Stomach (tissue), 19 donors: ENCODE measurements around the gene MMP13. TPM values are rescaled to one million over a fixed set of nuclear protein-coding genes. Genes with fewer than 3 reads are reported as not detected.
"Not testable (repeated sequence)": the region's sequence is repeated elsewhere in the genome, so short reads cannot be mapped to it uniquely, and the experiment has no call there.

Source experiments
- DNase-seq, 2 donors: peaks; one replicate each; pipeline versions ENCODE4 v3.0.0 to v3.0.0-alpha.2; 2013 to 2019
- H3K27ac ChIP-seq, 5 donors: fragments of 200-600 bp in 4 of 5; sonication (generic) in 4 of 5; one replicate each; pipeline ENCODE4 v1.5.1; 2013 to 2019; ENCODE audit warnings: mild to moderate bottlenecking in 1 of 5, moderate library complexity in 1 of 5
- H3K27me3 ChIP-seq, 3 donors: fragments of 200-600 bp; sonication (generic); one replicate each; pipeline ENCODE4 v1.5.1; 2017 to 2019; ENCODE audit warnings: mixed run types in 1 of 3
- H3K36me3 ChIP-seq, 4 donors: fragments of 200-600 bp; sonication (generic); 1 replicate in 3 of 4; 2 replicates in 1 of 4; pipeline ENCODE4 v1.5.1; 2016 to 2019
- H3K4me1 ChIP-seq, 4 donors: fragments of 200-600 bp; sonication (generic); one replicate each; pipeline ENCODE4 v1.5.1; 2016 to 2019
- H3K4me3 ChIP-seq, 4 donors: fragments of 200-600 bp; sonication (generic) in 3 of 4; one replicate each; pipeline ENCODE4 v1.5.1; 2016 to 2019; ENCODE audit warnings: mild to moderate bottlenecking in 1 of 4
- H3K9me3 ChIP-seq, 4 donors: fragments of 200-600 bp; sonication (generic); one replicate each; pipeline ENCODE4 v1.5.1; 2016 to 2019
- CTCF ChIP-seq, 7 experiments: fragments of 450-650 bp in 4 of 7; fragments of 200-600 bp in 3 of 7; sonication (generic) in 3 of 7; IDR thresholded peaks; one replicate each; pipeline ENCODE4 v1.5.1; 2016 to 2019; ENCODE audit warnings: antibody characterized with exemption in 7 of 7, control low read depth in 2 of 7, mild to moderate bottlenecking in 1 of 7
- EP300 ChIP-seq: sonication (generic); formaldehyde crosslinking; IDR thresholded peaks from one replicate; pipeline ENCODE4 v1.6.1; 2017; ENCODE audit warnings: antibody characterized with exemption
- POLR2A ChIP-seq, 4 donors: fragments of 450-650 bp; IDR thresholded peaks; one replicate each; pipeline ENCODE4 v1.6.1; 2016; ENCODE audit warnings: antibody characterized with exemption in 4 of 4, control low read depth in 2 of 4, mild to moderate bottlenecking in 1 of 4, moderate library complexity in 1 of 4
- POLR2AphosphoS5 ChIP-seq, 3 donors: sonication (generic); formaldehyde crosslinking; IDR thresholded peaks; one replicate each; pipeline ENCODE4 v1.6.1; 2016; ENCODE audit warnings: antibody characterized with exemption in 3 of 3
- WGBS, 5 donors: extraction: QIAGEN DNeasy Blood & Tissue Kit in 3 of 5; methylation state at CpG; one replicate each; pipeline versions ENCODE4 v1.1.5 to v1.1.7; 2013 to 2018; 5-methylcytosine and 5-hydroxymethylcytosine counted together
- intact Hi-C: fragments of 100-400 bp; cut with DNase I; formaldehyde crosslinking; loops from one replicate; pipeline ENCODE4 v1.15.1; 2023; ENCODE audit warnings: low total_unique reads
- long read RNA-seq, 10 donors: transcript quantifications; one replicate each; lab custom pipeline, GENCODE V29; 2026
- polyA plus RNA-seq, 3 donors: library from polyadenylated mRNA; stranded (reverse); fragments of 200-250 nt; gene quantifications; one replicate each; pipeline ENCODE4 v1.2.3, GENCODE V29; 2013
- total RNA-seq, 5 donors: library from RNA; depleted of rRNA; stranded (reverse); fragments of >200 nt; gene quantifications; one replicate each; pipeline versions ENCODE4 v1.1.0 to v1.2.3, GENCODE V29; 2014 to 2016
- donor health status: healthy with polysubstance abuse.
- donor health status: Bipolar disorder and iron deficiency.
- donor health status: healthy.

The MMP13 gene
- total RNA-seq (not detected), polyA plus RNA-seq (under 1 TPM in 1 of 3 donors, not detected in 2; 0.25 TPM)
- long read RNA-seq, donor 1, result 0 reads
- long read RNA-seq, donor 2, result 0 reads
- long read RNA-seq, donor 3, result 0 reads
- long read RNA-seq, donor 4, result 0 reads
- long read RNA-seq, donor 5, result 0 reads
- long read RNA-seq, donor 6, result 0 reads
- long read RNA-seq, donor 7, result 0 reads
- long read RNA-seq, donor 8, result 0 reads
- long read RNA-seq, donor 9, result 0 reads
- long read RNA-seq, donor 10, result 0 reads

GRCh38 chr11:102955624-102956023, at the start of gene MMP13:
Gene MMP13, minus strand, starts transcription at chr11:102955732. Its CDS starts 27 bp downstream, at chr11:102955705.
- H3K4me1 ChIP-seq, result no peaks in the 10 kb centered on the region
- intact Hi-C loops, result no loop called here
- H3K27me3 ChIP-seq, result no peaks in the 10 kb centered on the region
- H3K27ac ChIP-seq, result no peak within 1 kb of the TSS
- TF ChIP-seq EP300 (no peak), POLR2AphosphoS5 (IDR thresholded peaks at IDR 0.05) (no peak), CTCF (IDR thresholded peaks at IDR 0.05) (no peak), POLR2A (IDR thresholded peaks at IDR 0.05) (no peak)
- 86 to 89% (median 87%) methylated on average over 6 of the region's 6 CpGs for WGBS, 5 donors
- DNase-seq, result no peak
- no peaks in the 10 kb centered on the region for H3K9me3 ChIP-seq
- no peak within 1 kb of the TSS for H3K4me3 ChIP-seq
- H3K36me3 ChIP-seq, result no peaks in the 10 kb centered on the region

- H3K4me3 ChIP-seq, intact Hi-C loops, H3K9me3 ChIP-seq: not testable (repeated sequence)
Observed at GRCh38 chr11:103004234-103004633, 48.7 kb upstream of the MMP13 start.

GRCh38 chr11:102994105-102994504, 38.6 kb upstream of the MMP13 start:
- Histone ChIP-seq H3K9me3 (no peaks in the 10 kb centered on the region), H3K36me3 (no peaks in the 10 kb centered on the region), H3K4me1 (peaks cover 0 to 6% (median 0%) of the 10 kb centered on the region in 4 donors), H3K4me3 (no peak overlapping the region), H3K27me3 (peaks cover 0 to 1% (median 0%) of the 10 kb centered on the region in 3 donors), H3K27ac (no peak overlapping the region)
- intact Hi-C loops, result no loop called here
- TF ChIP-seq POLR2A (IDR thresholded peaks at IDR 0.05), result no peak
- TF ChIP-seq EP300, result no peak
- no peak for TF ChIP-seq POLR2AphosphoS5 (IDR thresholded peaks at IDR 0.05)
- no peak for TF ChIP-seq CTCF (IDR thresholded peaks at IDR 0.05)
- 47 to 77% (median 71%) methylated on average over 1 of the region's 1 CpG for WGBS, 5 donors
- no peak for DNase-seq

More at GRCh38 chr11:103004234-103004633, 48.7 kb upstream of the MMP13 start:
- not testable (repeated sequence) for H3K27me3 ChIP-seq, H3K27ac ChIP-seq, H3K4me1 ChIP-seq, DNase-seq, H3K36me3 ChIP-seq
- WGBS, 5 donors, result 89 to 95% (median 91%) methylated on average over 5 of the region's 5 CpGs

GRCh38 chr11:102991776-102992175, 36.2 kb upstream of the MMP13 start:
- intact Hi-C loops, result no loop called here
- WGBS, 5 donors, result 45 to 70% (median 58%) methylated on average over 3 of the region's 3 CpGs
- Histone ChIP-seq H3K27me3 (peaks cover 0 to 5% (median 0%) of the 10 kb centered on the region in 3 donors), H3K4me3 (no peak overlapping the region), H3K27ac (no peak overlapping the region), H3K36me3 (no peaks in the 10 kb centered on the region), H3K4me1 (peaks cover 0 to 6% (median 0%) of the 10 kb centered on the region in 4 donors), H3K9me3 (no peaks in the 10 kb centered on the region)
- no peak for DNase-seq
- no peak for TF ChIP-seq POLR2A (IDR thresholded peaks at IDR 0.05)
- TF ChIP-seq EP300, result no peak
- TF ChIP-seq POLR2AphosphoS5 (IDR thresholded peaks at IDR 0.05), result no peak
- no peak for TF ChIP-seq CTCF (IDR thresholded peaks at IDR 0.05)

- TF ChIP-seq EP300 (no peak), CTCF (IDR thresholded peaks at IDR 0.05) (no peak), POLR2A (IDR thresholded peaks at IDR 0.05) (no peak), POLR2AphosphoS5 (IDR thresholded peaks at IDR 0.05) (no peak)
- Histone ChIP-seq H3K36me3 (no peaks in the 10 kb centered on the region), H3K9me3 (no peaks in the 10 kb centered on the region), H3K4me3 (no peak overlapping the region), H3K4me1 (peaks cover 0 to 6% (median 0%) of the 10 kb centered on the region in 4 donors), H3K27me3 (peaks cover 0 to 5% (median 0%) of the 10 kb centered on the region in 3 donors), H3K27ac (no peak overlapping the region)
- intact Hi-C loops, result no loop called here
- WGBS, 5 donors, result 84 to 96% (median 94%) methylated on average over 3 of the region's 3 CpGs
- DNase-seq, result no peak
Observed at GRCh38 chr11:102990145-102990544, 34.6 kb upstream of the MMP13 start.
